Epithelial cell of esophagus (primary cell): ENCODE data around the gene WIZ.

ENCODE experiments used
- DNase-seq: peaks from one replicate; pipeline ENCODE4 v3.0.0; 2010; ENCODE audit warnings: low read depth
- H3K4me3 ChIP-seq: 2 replicates; pipeline ENCODE4 v1.5.1; 2011; ENCODE audit warnings: mild to moderate bottlenecking, low read length, control low read depth
- CTCF ChIP-seq: IDR thresholded peaks from 2 replicates; pipeline ENCODE4 v1.5.1; 2011; ENCODE audit warnings: low read depth, mild to moderate bottlenecking, low read length, control low read depth, inconsistent platforms; ENCODE audit not compliant: insufficient read depth; ENCODE audit errors: missing control alignments

The WIZ gene

GRCh38 chr19:15429825-15430467, 19.8 kb downstream of the WIZ start:
- H3K4me3 ChIP-seq, result no peak overlapping the region
- no peak for TF ChIP-seq CTCF
- DNase-seq, result no peak

GRCh38 chr19:15428956-15429824, 20.6 kb downstream of the WIZ start:
- H3K4me3 ChIP-seq, result no peak overlapping the region
- TF ChIP-seq CTCF, result no peak
- no peak for DNase-seq

GRCh38 chr19:15427991-15428471, 21.7 kb downstream of the WIZ start:
- DNase-seq, result no peak
- no peak overlapping the region for H3K4me3 ChIP-seq
- TF ChIP-seq CTCF, result no peak

GRCh38 chr19:15427350-15427700, 22.4 kb downstream of the WIZ start:
- TF ChIP-seq CTCF, result no peak
- no peak for DNase-seq
- H3K4me3 ChIP-seq, result no peak overlapping the region

GRCh38 chr19:15426485-15427349, 23.0 kb downstream of the WIZ start:
- H3K4me3 ChIP-seq, result no peak overlapping the region
- DNase-seq, result no peak
- no peak for TF ChIP-seq CTCF

GRCh38 chr19:15425321-15425950, 24.3 kb downstream of the WIZ start:
- DNase-seq, result no peak
- no peak overlapping the region for H3K4me3 ChIP-seq
- no peak for TF ChIP-seq CTCF
